Tibial nerve (tissue), 4 donors: ENCODE data around the gene LAIR2. TPM values are rescaled to one million over a fixed set of nuclear protein-coding genes. Genes with fewer than 3 reads are reported as not detected.
"Not testable (repeated sequence)": the region's sequence is repeated elsewhere in the genome, so short reads cannot be mapped to it uniquely, and the experiment has no call there.

Experiments
- DNase-seq, 2 donors: peaks; one replicate each; pipeline ENCODE4 v3.0.0-alpha.2; 2019; ENCODE audit warnings: low spot score in 2 of 2
- H3K27ac ChIP-seq, 4 donors: fragments of 200-600 bp; sonication (generic) in 3 of 4; one replicate each; pipeline ENCODE4 v1.5.1; 2017 to 2019; ENCODE audit warnings: mild to moderate bottlenecking in 1 of 4
- H3K27me3 ChIP-seq, 2 donors: fragments of 200-600 bp; sonication (generic) in 1 of 2; one replicate each; pipeline versions ENCODE4 v1.5.1 to v1.6.0; 2017 to 2019
- H3K36me3 ChIP-seq, 3 donors: fragments of 200-600 bp; sonication (generic); one replicate each; pipeline ENCODE4 v1.5.1; 2018 to 2019
- H3K4me1 ChIP-seq, 4 donors: fragments of 200-600 bp; sonication (generic) in 3 of 4; one replicate each; pipeline ENCODE4 v1.5.1; 2017 to 2019
- H3K4me3 ChIP-seq, 4 donors: fragments of 200-600 bp; sonication (generic) in 3 of 4; one replicate each; pipeline ENCODE4 v1.5.1; 2017 to 2019; ENCODE audit warnings: mild to moderate bottlenecking in 1 of 4, moderate library complexity in 1 of 4
- H3K9me3 ChIP-seq, 4 donors: fragments of 200-600 bp; sonication (generic) in 3 of 4; one replicate each; pipeline ENCODE4 v1.5.1; 2017 to 2019
- EP300 ChIP-seq, 2 donors: sonication (generic); formaldehyde crosslinking; IDR thresholded peaks; one replicate each; pipeline ENCODE4 v1.6.1; 2017; ENCODE audit warnings: antibody characterized with exemption in 2 of 2, mild to moderate bottlenecking in 1 of 2
- POLR2A ChIP-seq, 2 donors: fragments of 450-650 bp; IDR thresholded peaks; one replicate each; pipeline ENCODE4 v1.6.1; 2017; ENCODE audit warnings: antibody characterized with exemption in 2 of 2, mild to moderate bottlenecking in 2 of 2, moderate library complexity in 2 of 2
- WGBS, 2 donors: methylation state at CpG; one replicate each; pipeline ENCODE4 v1.1.5; 2018; 5-methylcytosine and 5-hydroxymethylcytosine counted together
- total RNA-seq, 4 donors: library from RNA; depleted of rRNA; stranded (reverse); fragments of >200 nt; gene quantifications; one replicate each; pipeline ENCODE4 v1.1.0, GENCODE V29; 2016
- TF ChIP-seq, protein P1 (sequence below), 5 experiments: fragments of 200-600 bp in 3 of 5; fragments of 450-650 bp in 2 of 5; sonication (generic) in 3 of 5; IDR thresholded peaks; one replicate each; pipeline ENCODE4 v1.5.1; 2016 to 2019; ENCODE audit warnings: antibody characterized with exemption in 5 of 5, mild to moderate bottlenecking in 3 of 5, moderate library complexity in 2 of 5

The LAIR2 gene
- total RNA-seq, 4 donors from 2014 or later, result not detected

DNA sequence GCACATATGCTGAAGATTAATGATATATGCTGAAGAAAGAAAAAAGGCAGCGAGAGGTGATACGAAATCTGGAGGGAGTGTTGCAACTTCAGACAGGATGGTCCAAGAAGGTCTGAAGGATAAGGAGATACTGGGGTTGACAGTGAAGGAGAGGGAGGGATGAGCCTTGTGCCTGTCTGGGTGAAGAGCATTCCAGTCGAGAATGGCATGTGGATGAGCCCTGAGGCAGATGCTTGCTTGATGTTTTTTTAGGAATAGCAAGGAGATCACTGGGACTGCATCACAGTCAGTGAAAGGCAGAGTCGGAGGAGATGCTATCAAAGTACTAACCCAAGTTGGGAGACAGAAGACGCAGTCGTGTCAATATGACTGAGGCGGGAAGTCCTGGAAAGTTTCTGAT is 13.3 kb upstream of the LAIR2 start:
- TF ChIP-seq, protein P1, sequence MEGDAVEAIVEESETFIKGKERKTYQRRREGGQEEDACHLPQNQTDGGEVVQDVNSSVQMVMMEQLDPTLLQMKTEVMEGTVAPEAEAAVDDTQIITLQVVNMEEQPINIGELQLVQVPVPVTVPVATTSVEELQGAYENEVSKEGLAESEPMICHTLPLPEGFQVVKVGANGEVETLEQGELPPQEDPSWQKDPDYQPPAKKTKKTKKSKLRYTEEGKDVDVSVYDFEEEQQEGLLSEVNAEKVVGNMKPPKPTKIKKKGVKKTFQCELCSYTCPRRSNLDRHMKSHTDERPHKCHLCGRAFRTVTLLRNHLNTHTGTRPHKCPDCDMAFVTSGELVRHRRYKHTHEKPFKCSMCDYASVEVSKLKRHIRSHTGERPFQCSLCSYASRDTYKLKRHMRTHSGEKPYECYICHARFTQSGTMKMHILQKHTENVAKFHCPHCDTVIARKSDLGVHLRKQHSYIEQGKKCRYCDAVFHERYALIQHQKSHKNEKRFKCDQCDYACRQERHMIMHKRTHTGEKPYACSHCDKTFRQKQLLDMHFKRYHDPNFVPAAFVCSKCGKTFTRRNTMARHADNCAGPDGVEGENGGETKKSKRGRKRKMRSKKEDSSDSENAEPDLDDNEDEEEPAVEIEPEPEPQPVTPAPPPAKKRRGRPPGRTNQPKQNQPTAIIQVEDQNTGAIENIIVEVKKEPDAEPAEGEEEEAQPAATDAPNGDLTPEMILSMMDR (IDR thresholded peaks at IDR 0.05), result no peak
- TF ChIP-seq POLR2A (IDR thresholded peaks at IDR 0.05) (no peak), EP300 (IDR thresholded peaks at IDR 0.05) (no peak)

DNA sequence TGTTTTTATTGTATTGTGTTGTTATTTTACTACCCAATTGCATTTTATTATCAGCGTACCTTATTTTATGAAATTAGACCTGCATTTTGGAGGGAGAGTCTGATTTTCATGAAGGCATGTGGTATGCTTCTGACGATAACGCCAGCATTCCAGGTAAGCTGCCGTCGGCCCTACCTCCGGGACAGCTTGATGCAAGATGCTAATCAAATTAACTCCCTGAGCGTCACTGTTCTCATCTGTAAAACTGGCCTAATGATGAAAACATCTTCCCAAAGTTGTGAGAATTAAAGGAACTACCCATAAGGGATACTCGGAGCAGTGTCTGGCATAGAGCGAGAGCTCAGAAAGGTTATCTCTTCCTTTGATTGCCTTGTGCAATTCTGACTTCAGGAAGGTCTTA is 12.9 kb upstream of the LAIR2 start:
- Histone ChIP-seq H3K36me3 (no peaks in the 10 kb centered on the region), H3K4me1 (no peaks in the 10 kb centered on the region), H3K27ac (no peak overlapping the region), H3K9me3 (no peaks in the 10 kb centered on the region), H3K27me3 (peaks cover 0 to 10% of the 10 kb centered on the region in 2 donors), H3K4me3 (no peak overlapping the region)
- no peak for DNase-seq
- 60 to 65% methylated on average over 9 of the region's 9 CpGs for WGBS, 2 donors
- no peak for TF ChIP-seq POLR2A (IDR thresholded peaks at IDR 0.05)
- no peak for TF ChIP-seq EP300 (IDR thresholded peaks at IDR 0.05)
- TF ChIP-seq, protein P1 (IDR thresholded peaks at IDR 0.05), result no peak

More for the DNA sequence above, 13.3 kb upstream of the LAIR2 start:
- WGBS, 2 donors, result 66 to 68% methylated on average over 7 of the region's 7 CpGs
- Histone ChIP-seq H3K36me3 (no peaks in the 10 kb centered on the region), H3K4me3 (no peak overlapping the region), H3K27ac (no peak overlapping the region), H3K27me3 (peaks cover 0 to 14% of the 10 kb centered on the region in 2 donors), H3K9me3 (no peaks in the 10 kb centered on the region), H3K4me1 (no peaks in the 10 kb centered on the region)
- DNase-seq, result no peak

DNA sequence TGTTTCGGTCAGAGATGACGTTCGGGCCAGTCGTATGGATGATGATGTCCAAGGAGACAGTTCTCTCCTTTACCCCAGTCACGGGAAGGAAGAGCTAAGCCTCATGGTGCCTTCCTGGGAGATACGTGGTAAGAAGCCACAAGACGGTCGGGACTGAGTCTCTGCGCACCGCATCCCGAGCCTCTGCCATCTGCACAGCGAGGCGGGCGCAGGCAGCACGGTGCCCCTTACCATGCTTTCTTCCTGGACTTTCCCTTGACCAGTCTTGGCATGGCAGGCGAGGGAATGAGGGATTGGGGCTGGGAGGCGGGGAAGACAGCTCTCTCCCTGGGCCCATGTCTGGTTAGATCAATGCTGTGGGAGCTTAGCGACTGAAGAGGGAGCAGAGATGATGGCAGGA is 10.1 kb upstream of the LAIR2 start:
- Histone ChIP-seq H3K27ac (no peak overlapping the region), H3K27me3 (peaks cover 0 to 16% of the 10 kb centered on the region in 2 donors), H3K4me1 (no peaks in the 10 kb centered on the region), H3K9me3 (no peaks in the 10 kb centered on the region), H3K4me3 (no peak overlapping the region), H3K36me3 (no peaks in the 10 kb centered on the region)
- DNase-seq, result no peak
- TF ChIP-seq, protein P1 (IDR thresholded peaks at IDR 0.05), result no peak
- no peak for TF ChIP-seq EP300 (IDR thresholded peaks at IDR 0.05)
- no peak for TF ChIP-seq POLR2A (IDR thresholded peaks at IDR 0.05)
- WGBS, 2 donors, result 84 to 87% methylated on average over 18 of the region's 18 CpGs

DNA sequence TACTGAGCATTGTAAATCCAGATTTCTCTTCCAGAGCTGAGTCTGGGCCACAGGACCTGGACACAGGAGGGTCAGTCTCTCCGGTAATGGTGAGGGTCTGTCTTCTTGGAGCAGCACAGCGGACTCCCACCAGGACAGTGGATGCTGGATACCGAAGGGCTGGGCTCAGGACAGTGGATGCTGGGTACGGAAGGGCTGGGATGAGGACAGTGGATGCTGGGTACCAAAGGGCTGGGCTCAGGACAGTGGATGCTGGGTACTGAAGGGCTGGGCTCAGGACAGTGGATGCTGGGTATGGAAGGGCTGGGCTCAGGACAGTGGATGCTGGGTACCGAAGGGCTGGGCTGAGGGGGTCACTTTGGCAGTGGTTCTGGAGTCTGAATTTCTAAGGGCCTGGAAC is 9.6 kb upstream of the LAIR2 start:
- not testable (repeated sequence) for H3K9me3 ChIP-seq, H3K4me3 ChIP-seq, H3K4me1 ChIP-seq, DNase-seq, H3K36me3 ChIP-seq, H3K27ac ChIP-seq
- peaks cover 0 to 16% of the 10 kb centered on the region in 2 donors for H3K27me3 ChIP-seq
- 76 to 79% methylated on average over 5 of the region's 5 CpGs for WGBS, 2 donors

DNA sequence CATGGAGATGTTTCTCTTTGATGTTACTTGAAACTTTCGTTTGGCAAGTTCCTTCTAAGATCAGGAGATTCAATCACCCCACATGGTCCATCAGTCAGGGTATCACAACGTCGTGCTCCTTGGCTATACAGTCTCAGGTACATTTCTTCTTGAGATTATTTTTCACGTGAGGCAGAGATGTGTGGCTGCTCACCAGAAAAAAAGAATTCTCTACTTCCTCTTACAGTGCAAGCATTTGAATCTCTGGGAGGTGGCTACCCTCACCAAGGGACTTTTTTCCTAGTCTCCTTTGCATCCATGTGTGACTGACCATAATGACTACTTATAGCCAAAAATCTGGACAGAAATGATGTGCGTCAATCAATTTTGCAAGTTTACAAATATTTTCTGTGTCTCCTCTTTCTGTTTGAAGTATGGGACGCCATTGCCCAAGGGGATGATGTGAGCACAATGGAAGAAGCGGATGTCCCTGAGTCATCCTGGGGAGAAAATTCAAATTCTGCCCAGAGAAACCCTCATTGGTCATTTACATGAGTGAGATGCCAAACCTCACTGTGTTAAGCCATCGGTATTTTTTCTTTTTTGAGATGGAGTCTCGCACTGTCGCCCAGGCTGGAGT is 8.6 kb upstream of the LAIR2 start:
- DNase-seq, result no peak
- Histone ChIP-seq H3K27me3 (peaks cover 0 to 16% of the 10 kb centered on the region in 2 donors), H3K4me3 (no peak overlapping the region), H3K4me1 (no peaks in the 10 kb centered on the region), H3K9me3 (no peaks in the 10 kb centered on the region), H3K27ac (no peak overlapping the region), H3K36me3 (no peaks in the 10 kb centered on the region)
- WGBS, 2 donors, result 72 to 74% methylated on average over 10 of the region's 10 CpGs
- TF ChIP-seq EP300 (IDR thresholded peaks at IDR 0.05), result no peak
- TF ChIP-seq POLR2A (IDR thresholded peaks at IDR 0.05), result no peak
- TF ChIP-seq, protein P1 (IDR thresholded peaks at IDR 0.05), result no peak

DNA sequence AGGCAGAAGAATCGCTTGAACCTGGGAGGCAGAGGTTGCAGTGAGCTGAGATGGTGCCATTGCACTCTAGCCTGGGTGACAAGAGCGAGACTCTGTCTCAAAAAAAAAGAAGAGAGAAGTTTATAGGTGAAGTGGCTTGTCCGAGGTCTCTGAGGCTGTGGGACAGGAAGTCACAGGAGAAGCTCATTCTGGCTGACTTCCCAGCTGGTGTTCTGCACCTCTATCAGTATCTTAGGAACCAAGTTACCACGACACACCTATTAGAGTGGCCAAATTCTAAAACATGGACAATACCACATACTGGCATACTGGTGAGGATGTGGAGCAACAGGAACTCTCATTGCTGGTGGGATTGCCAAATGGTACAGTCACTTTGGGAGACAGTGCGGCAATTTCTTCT is 7.3 kb upstream of the LAIR2 start:
- H3K27me3 ChIP-seq, result peaks cover 0 to 16% of the 10 kb centered on the region in 2 donors
- H3K9me3 ChIP-seq, H3K4me3 ChIP-seq, H3K27ac ChIP-seq, H3K4me1 ChIP-seq, DNase-seq, H3K36me3 ChIP-seq: not testable (repeated sequence)
- 68 to 73% methylated on average over 5 of the region's 5 CpGs for WGBS, 2 donors

DNA sequence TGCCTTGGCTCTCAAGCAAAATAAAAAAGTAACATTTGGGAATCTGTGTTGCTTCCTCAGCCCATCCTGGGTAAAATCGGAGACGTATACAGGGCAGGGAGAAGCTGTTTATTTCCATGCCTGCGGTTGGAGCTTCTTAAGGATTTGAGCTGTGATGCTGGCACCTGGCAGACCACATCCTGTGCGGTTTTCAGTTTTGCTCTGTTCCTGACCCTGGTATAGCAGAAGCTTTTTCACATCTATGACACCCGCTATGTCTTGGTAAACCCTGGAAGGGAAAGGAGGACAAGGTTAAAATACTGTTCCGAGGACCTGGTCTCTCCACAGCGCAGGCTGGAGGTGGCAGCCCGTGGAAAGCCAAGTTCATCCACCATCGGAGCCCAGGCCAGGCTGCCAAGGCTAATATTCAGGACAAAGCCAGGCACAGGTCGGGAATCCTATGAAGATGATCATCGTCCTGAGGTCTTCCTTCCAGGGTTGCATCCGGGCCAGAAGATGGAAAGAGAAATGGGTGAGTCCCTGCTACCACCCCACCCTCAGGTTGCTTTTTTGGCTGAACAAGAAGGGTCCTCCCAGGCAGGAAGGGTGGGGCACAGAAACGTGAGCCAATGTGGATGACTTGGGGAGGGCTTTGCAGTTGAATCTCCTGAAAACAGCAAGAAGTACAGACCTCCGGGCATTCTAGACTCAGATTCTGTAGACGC is 4.7 kb upstream of the LAIR2 start:
- not testable (repeated sequence) for H3K36me3 ChIP-seq, H3K27ac ChIP-seq, H3K4me3 ChIP-seq, H3K27me3 ChIP-seq, H3K9me3 ChIP-seq, DNase-seq, H3K4me1 ChIP-seq
- WGBS, 2 donors, result 75 to 85% methylated on average over 5 to 9 of the region's 15 CpGs

DNA sequence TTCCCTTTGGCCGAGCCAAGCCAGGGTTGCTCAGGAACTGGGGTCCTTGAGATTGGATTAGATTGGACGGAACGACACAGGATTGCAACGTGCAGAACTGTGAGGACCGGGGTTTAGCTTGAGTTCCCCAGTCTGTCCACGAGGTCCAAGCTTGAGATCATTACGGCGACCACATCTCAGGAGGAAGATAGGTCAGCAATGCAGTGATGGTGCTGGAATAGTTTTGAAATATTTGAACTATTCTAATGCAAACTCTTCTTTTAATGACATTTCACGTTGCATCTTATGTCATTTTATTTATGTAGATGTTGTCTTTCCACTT is 4.2 kb upstream of the LAIR2 start:
- H3K27ac ChIP-seq, H3K36me3 ChIP-seq, H3K4me1 ChIP-seq, H3K4me3 ChIP-seq, H3K27me3 ChIP-seq, H3K9me3 ChIP-seq, DNase-seq: not testable (repeated sequence)
- 73 to 79% methylated on average over 8 to 9 of the region's 9 CpGs for whole genome bisulfite sequencing, 2 donors

DNA sequence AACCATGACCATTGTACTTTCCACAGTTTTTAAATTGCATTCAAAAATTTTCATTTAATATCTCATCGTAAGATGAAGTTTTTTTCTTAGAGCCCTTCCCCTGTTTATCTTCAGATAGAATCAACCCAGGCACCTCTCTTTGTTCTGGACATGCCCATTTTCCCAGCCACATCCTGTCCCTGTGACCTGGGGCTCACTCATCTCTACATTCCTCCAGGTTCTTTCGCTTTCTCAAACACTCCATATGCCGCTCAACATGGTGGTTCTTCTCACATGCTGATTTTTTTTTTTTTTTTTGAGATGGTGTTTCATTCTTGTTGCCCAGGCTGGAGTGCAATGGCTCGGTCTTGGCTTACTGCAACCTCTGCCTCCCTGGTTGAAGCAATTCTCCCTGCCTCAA is 2.9 kb downstream of the LAIR2 start:
- 82 to 85% methylated on average over 4 of the region's 4 CpGs for WGBS, 2 donors
- H3K4me3 ChIP-seq, H3K36me3 ChIP-seq, H3K27me3 ChIP-seq, H3K9me3 ChIP-seq, H3K27ac ChIP-seq, DNase-seq, H3K4me1 ChIP-seq: not testable (repeated sequence)
